ENCODE measurements around the gene CDC34.

DNA sequence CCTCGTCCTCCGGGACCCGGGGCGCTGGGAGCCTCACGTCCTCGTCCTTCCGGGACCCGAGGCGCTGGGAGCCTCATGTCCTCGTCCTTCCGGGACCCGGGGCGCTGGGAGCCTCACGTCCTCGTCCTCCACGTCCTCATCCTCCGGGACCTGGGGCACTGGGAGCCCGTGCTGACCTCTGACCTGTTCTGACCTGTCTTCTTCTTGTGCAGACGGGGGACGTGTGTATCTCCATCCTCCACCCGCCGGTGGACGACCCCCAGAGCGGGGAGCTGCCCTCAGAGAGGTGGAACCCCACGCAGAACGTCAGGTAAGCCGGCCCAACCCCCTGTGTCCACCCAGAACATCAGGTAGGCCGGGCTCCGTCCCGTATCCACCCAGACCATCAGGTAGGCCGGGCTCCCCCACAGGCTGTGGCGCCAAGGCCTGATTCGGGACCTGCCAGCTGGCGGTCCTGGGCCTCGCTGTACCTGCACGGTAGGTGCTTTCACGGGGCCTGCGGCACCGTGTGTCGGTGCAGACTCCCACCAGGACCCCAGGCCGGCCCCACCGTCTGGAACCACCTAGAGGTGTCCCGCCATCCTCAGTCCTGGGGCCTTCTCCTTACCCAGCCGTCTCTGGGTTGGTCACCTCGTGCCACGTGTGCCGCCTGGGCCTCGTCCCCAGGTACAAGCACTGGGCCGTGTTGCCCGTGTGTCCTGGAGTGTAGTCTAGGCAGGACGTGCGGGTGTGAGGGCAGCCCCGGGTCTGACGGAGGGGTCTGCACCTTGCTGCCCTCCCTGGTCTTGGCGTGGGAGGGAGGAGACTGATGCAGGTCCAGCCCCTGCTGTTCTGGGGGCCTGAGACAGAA, 4.7 kb downstream of the CDC34 start:
- TF ChIP-seq, protein P1, sequence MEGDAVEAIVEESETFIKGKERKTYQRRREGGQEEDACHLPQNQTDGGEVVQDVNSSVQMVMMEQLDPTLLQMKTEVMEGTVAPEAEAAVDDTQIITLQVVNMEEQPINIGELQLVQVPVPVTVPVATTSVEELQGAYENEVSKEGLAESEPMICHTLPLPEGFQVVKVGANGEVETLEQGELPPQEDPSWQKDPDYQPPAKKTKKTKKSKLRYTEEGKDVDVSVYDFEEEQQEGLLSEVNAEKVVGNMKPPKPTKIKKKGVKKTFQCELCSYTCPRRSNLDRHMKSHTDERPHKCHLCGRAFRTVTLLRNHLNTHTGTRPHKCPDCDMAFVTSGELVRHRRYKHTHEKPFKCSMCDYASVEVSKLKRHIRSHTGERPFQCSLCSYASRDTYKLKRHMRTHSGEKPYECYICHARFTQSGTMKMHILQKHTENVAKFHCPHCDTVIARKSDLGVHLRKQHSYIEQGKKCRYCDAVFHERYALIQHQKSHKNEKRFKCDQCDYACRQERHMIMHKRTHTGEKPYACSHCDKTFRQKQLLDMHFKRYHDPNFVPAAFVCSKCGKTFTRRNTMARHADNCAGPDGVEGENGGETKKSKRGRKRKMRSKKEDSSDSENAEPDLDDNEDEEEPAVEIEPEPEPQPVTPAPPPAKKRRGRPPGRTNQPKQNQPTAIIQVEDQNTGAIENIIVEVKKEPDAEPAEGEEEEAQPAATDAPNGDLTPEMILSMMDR (IDR thresholded peaks at IDR 0.05; ENCODE audit: low read depth, low read length, missing input control), result no peak
- TF ChIP-seq TAF1 (conservative IDR thresholded peaks at IDR 0.05), result no peak
- no peak for TF ChIP-seq RXRA (IDR thresholded peaks at IDR 0.05)
- TF ChIP-seq EGR1 (IDR thresholded peaks at IDR 0.05; ENCODE audit: low read depth in 2 of 2), result no peak
- TF ChIP-seq, protein P2, sequence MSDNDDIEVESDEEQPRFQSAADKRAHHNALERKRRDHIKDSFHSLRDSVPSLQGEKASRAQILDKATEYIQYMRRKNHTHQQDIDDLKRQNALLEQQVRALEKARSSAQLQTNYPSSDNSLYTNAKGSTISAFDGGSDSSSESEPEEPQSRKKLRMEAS (IDR thresholded peaks at IDR 0.05), result no peak
- TF ChIP-seq JUND (IDR thresholded peaks at IDR 0.05), result no peak
- TF ChIP-seq, protein P3, sequence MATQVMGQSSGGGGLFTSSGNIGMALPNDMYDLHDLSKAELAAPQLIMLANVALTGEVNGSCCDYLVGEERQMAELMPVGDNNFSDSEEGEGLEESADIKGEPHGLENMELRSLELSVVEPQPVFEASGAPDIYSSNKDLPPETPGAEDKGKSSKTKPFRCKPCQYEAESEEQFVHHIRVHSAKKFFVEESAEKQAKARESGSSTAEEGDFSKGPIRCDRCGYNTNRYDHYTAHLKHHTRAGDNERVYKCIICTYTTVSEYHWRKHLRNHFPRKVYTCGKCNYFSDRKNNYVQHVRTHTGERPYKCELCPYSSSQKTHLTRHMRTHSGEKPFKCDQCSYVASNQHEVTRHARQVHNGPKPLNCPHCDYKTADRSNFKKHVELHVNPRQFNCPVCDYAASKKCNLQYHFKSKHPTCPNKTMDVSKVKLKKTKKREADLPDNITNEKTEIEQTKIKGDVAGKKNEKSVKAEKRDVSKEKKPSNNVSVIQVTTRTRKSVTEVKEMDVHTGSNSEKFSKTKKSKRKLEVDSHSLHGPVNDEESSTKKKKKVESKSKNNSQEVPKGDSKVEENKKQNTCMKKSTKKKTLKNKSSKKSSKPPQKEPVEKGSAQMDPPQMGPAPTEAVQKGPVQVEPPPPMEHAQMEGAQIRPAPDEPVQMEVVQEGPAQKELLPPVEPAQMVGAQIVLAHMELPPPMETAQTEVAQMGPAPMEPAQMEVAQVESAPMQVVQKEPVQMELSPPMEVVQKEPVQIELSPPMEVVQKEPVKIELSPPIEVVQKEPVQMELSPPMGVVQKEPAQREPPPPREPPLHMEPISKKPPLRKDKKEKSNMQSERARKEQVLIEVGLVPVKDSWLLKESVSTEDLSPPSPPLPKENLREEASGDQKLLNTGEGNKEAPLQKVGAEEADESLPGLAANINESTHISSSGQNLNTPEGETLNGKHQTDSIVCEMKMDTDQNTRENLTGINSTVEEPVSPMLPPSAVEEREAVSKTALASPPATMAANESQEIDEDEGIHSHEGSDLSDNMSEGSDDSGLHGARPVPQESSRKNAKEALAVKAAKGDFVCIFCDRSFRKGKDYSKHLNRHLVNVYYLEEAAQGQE (IDR thresholded peaks at IDR 0.05), result no peak
- TF ChIP-seq, protein P4, sequence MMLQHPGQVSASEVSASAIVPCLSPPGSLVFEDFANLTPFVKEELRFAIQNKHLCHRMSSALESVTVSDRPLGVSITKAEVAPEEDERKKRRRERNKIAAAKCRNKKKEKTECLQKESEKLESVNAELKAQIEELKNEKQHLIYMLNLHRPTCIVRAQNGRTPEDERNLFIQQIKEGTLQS (IDR thresholded peaks at IDR 0.05), result no peak
- TF ChIP-seq GABPA (IDR thresholded peaks at IDR 0.05 in 1 of 2, conservative IDR thresholded peaks at IDR 0.05 in 1 of 2), result no peak
- TF ChIP-seq, protein P5, sequence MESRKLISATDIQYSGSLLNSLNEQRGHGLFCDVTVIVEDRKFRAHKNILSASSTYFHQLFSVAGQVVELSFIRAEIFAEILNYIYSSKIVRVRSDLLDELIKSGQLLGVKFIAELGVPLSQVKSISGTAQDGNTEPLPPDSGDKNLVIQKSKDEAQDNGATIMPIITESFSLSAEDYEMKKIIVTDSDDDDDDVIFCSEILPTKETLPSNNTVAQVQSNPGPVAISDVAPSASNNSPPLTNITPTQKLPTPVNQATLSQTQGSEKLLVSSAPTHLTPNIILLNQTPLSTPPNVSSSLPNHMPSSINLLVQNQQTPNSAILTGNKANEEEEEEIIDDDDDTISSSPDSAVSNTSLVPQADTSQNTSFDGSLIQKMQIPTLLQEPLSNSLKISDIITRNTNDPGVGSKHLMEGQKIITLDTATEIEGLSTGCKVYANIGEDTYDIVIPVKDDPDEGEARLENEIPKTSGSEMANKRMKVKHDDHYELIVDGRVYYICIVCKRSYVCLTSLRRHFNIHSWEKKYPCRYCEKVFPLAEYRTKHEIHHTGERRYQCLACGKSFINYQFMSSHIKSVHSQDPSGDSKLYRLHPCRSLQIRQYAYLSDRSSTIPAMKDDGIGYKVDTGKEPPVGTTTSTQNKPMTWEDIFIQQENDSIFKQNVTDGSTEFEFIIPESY (IDR thresholded peaks at IDR 0.05), result no peak
- TF ChIP-seq FOXA2 (IDR thresholded peaks at IDR 0.05), result no peak
- no peak for TF ChIP-seq RAD21 (IDR thresholded peaks at IDR 0.05)

Measured in liver (tissue), 3 donors.